EH (cell line): ENCODE data around the gene DIAPH2.

Experiments used
- DNase-seq: peaks from one replicate; pipeline ENCODE4 v3.0.0-alpha.2; 2015; ENCODE audit warnings: low read depth

The DIAPH2 gene

GRCh38 chrX:96684339-96685209 is at the start of gene DIAPH2:
Gene DIAPH2, plus strand, starts transcription at chrX:96684842.
- peak; percentile 79 for DNase-seq

GRCh38 chrX:96650023-96650422 is 34.6 kb upstream of the DIAPH2 start:
- no peak for DNase-seq

GRCh38 chrX:96655947-96656623 is 28.6 kb upstream of the DIAPH2 start:
- DNase-seq = no peak

- no peak for DNase-seq
Observed at GRCh38 chrX:96682516-96682915, 2.1 kb upstream of the DIAPH2 start.

GRCh38 chrX:96683997-96684338 is 674 bp upstream of the DIAPH2 start:
- DNase-seq = no peak

- DNase-seq = peak; percentile 48
Observed at GRCh38 chrX:96685210-96686099, 813 bp downstream of the DIAPH2 start.

GRCh38 chrX:96687776-96688175 is 3.1 kb downstream of the DIAPH2 start:
- no peak for DNase-seq

GRCh38 chrX:96688789-96689188 is 4.1 kb downstream of the DIAPH2 start:
- DNase-seq = no peak

- DNase-seq = peak; percentile 29
Observed at GRCh38 chrX:96689991-96690390, 5.3 kb downstream of the DIAPH2 start.

GRCh38 chrX:96692454-96692853 is 7.8 kb downstream of the DIAPH2 start:
- DNase-seq = no peak

- DNase-seq = no peak
Observed at GRCh38 chrX:96692890-96693289, 8.2 kb downstream of the DIAPH2 start.

- DNase-seq = no peak
Observed at GRCh38 chrX:96693407-96693806, 8.8 kb downstream of the DIAPH2 start.

- DNase-seq = no peak
Observed at GRCh38 chrX:96696462-96696861, 11.8 kb downstream of the DIAPH2 start.

- no peak for DNase-seq
Observed at GRCh38 chrX:96700625-96701024, 16.0 kb downstream of the DIAPH2 start.

- DNase-seq = no peak
Observed at GRCh38 chrX:96703379-96703778, 18.7 kb downstream of the DIAPH2 start.

GRCh38 chrX:96703816-96704215 is 19.2 kb downstream of the DIAPH2 start:
- DNase-seq = peak; percentile 19

GRCh38 chrX:96704629-96705028 is 20.0 kb downstream of the DIAPH2 start:
- peak; percentile 53 for DNase-seq

- DNase-seq = no peak
Observed at GRCh38 chrX:96705905-96706304, 21.3 kb downstream of the DIAPH2 start.

GRCh38 chrX:96707804-96708203 is 23.2 kb downstream of the DIAPH2 start:
- DNase-seq = peak; percentile 21

GRCh38 chrX:96710031-96710430 is 25.4 kb downstream of the DIAPH2 start:
- DNase-seq = no peak

- DNase-seq = no peak
Observed at GRCh38 chrX:96713303-96713702, 28.7 kb downstream of the DIAPH2 start.

- DNase-seq = peak; percentile 13
Observed at GRCh38 chrX:96714393-96714792, 29.8 kb downstream of the DIAPH2 start.
